NT2/D1 (cell line): ENCODE data around the gene SH2D5.

ENCODE experiments used
- YY1 ChIP-seq: IDR thresholded peaks from 2 replicates; pipeline ENCODE4 v1.6.1; 2011; ENCODE audit not compliant: insufficient read length, insufficient read depth
- ZNF274 ChIP-seq: IDR thresholded peaks from 2 replicates; pipeline ENCODE4 v1.6.1; 2011; ENCODE audit warnings: mild to moderate bottlenecking, low read depth, low read length

DNA sequence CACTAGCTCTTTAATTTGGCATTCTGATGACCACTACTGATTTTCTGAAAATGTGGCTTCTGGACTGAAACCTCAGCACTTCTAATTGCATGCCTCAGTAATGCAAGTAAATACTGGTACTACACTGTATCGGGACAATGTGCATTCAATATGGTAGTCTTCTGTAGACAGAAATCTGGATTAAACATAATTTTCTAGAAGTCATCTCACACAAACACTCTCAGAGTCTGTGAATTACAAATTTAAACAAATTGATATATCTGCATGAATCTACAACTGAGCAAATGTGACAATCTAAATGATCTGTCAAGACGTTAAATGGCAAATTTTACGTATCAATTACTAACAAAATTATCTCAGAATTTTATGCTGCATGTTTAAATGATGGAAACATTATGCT is 30.9 kb upstream of the SH2D5 start:
- TF ChIP-seq YY1 = no peak
- TF ChIP-seq ZNF274 = no peak
